HG02623 (cell line): ENCODE results near the gene GASK1A.

Source experiments
- ATAC-seq: cut with Tn5 transposase; IDR thresholded peaks from one replicate; pipeline ENCODE4 v1.9.1; 2021; ENCODE audit warnings: moderate library complexity; ENCODE audit not compliant: unreplicated experiment

Gene GASK1A

GRCh38 chr3:42982645-42983412 lies 3.7 kb downstream of the GASK1A start:
- ATAC-seq = no peak

DNA sequence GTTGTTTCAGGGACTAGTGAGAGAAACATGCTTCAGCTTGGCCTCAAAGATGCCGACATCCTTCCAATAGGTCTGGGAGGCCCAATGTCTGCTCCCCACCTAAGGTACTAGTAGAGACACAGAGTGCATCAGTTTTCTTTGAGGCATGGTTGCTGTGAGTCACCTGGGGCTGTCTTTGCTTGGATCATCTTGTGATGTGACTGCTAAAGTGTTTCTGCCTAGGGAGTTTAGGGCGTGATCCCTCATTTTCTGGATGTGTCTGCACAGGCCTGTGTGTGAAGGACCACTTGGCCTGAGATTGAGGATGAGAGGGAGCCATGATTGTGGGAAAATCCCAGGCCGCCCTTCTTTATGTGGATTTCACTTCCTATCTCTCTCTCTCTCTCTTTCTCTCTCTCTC lies 4.8 kb downstream of the GASK1A start:
- ATAC-seq = no peak

GRCh38 chr3:42984701-42985100 lies 5.6 kb downstream of the GASK1A start:
- no peak for ATAC-seq

DNA sequence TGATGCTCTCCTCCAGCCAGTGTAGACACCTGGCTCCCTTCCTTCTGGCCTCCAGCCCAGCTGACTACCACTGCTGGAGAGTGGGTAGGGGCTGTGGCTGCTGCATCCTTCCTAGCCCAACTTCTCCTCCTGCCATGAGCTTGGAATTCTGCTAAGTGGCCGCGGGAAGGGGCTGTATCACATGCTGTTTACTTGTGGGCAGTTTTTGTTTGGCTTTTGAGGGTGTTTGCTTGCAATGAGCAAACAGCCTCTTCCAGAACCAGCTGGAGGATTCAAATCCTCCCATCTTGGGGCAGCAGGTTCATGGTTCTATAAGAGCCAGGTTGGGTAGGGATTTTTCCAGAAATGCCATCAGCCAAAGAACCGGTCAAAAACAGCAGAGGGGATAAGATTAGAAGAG lies 9.0 kb downstream of the GASK1A start:
- no peak for ATAC-seq

GRCh38 chr3:42988566-42988965 lies 9.5 kb downstream of the GASK1A start:
- no peak for ATAC-seq

GRCh38 chr3:42991341-42992315 lies 12.5 kb downstream of the GASK1A start:
- no peak for ATAC-seq

GRCh38 chr3:42994595-42994994 lies 15.5 kb downstream of the GASK1A start:
- ATAC-seq = no peak

- ATAC-seq = no peak
These were observed 16.9 kb downstream of the GASK1A start for GRCh38 chr3:42996021-42996420.

GRCh38 chr3:42996633-42997075 lies 17.5 kb downstream of the GASK1A start:
- ATAC-seq = no peak

DNA sequence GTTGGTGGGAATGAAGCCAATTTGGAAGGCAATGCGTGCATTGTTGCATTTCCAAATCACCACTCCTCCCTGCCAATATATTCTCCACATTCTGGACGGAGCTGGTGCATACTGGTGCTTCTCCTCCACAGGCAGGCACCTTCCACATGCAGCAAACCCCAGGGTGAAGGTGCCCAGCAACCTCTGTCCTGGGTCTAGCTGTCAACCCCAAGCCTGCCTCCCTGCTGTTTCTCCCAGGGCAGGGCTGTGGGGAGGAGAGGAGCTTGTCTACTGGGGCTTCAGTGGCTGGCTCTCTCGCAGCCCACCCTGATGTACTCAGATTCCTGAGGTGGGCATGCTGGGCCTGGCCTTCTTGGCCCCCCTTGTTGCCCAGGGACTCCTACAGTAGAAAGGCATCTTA lies 20.1 kb downstream of the GASK1A start:
- ATAC-seq = no peak

GRCh38 chr3:42999632-43000031 lies 20.5 kb downstream of the GASK1A start:
- no peak for ATAC-seq

DNA sequence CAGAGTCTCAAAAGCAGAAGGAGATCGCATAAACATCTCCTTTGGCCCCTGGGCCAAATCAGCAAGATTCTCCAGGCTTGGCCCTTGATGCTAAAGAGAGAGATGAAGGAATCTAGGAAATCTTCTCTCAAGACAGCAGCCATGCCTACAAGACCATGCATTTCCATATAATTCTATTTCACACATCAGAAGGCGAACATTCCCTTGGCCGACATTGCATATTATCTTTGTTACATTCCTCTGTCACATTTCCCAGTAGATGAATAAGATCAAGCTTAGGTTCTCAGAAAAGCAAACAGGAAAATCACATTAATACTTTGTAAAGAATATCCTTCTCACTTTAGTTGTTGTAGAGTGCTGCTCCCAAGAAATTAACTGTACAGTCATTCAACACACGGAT lies 21.3 kb downstream of the GASK1A start:
- no peak for ATAC-seq

DNA sequence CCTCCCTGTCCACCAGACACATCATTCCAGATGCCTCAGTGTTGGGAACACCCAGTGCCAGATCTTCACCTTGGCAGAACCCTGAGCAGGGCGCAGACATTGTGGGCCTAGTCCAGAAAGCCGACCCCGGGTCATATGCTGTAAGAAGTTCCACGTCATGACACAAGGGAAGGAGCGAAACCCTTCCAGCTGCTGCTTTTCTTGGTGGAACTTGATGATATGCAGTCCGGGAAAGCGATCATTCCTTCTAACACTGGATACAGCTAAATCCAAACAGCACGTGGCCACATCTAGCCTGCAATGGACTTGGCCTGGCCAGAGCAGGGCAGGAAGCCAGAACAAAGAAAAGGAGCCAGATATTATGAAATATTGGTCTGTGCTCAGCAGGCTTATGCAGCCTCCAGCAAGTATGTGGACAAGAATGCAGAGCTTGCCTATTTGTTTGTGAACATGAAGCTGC lies 22.0 kb downstream of the GASK1A start:
- ATAC-seq = no peak

DNA sequence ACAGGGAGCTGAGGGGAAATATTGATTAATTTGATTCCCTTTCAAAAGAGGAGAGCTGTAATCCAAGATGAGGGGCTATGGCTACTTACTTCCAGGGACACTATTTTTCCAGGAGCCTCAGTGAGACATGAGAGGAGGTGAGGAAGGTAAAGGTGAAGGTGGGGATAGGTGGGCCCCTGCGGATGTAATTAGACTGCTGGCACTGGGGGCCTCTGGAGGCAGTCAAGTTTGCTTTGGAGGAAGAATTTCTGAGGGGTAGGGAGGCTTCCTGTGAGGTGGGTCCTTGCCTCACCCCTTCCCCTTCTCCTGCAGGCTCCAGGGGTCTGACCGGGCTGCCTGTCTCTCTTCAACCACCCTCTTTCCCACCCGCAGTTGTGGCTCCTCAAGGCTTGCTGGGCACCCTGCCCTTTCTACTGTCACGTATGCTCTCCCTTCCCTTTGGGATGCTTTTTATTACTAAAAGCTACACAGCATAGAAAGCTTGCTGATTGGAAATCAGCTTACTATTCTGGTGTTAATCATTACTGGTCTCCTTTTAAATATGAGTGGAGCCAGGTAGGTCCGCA lies 22.5 kb downstream of the GASK1A start:
- ATAC-seq = no peak

- no peak for ATAC-seq
These were observed 25.2 kb downstream of the GASK1A start for GRCh38 chr3:43004282-43004681.

GRCh38 chr3:43005253-43005652 lies 26.1 kb downstream of the GASK1A start:
- no peak for ATAC-seq

DNA sequence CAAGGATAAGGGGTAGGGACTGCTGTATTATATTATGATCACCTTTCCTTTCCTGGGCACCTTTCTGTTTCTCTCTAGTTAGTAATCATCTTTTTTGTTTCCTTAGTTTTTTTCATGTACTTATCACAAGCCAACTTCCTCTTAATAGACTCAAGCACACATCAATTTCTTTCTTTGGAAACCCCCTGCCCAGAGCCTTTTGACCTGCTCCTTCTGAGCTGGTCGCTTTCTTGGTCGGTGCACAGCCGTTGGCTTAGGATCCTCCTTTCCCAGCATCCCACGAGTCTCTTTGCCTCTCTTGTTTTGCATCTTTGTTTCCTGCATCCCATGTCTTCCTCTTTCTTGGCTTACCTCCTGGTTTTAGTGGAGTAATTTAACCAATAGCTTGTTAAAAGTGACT lies 26.9 kb downstream of the GASK1A start:
- no peak for ATAC-seq

DNA sequence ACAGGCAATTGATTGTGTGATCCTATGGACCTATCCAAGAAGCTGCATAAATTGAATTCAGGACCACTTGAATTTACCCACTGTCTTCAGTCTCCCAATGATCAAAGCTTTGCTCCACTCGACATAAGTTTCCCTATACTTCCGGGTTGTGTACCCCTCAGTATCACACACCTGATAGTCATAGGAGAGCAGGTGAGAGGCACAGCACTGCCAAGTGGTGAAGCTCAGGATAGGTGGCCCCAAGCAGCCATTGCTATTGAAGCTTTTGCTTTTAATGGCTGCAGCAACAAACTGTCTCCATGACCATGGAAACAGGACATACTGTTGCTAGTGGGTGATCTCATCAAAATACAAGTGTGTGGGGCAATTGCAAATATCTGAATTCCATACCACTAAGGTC lies 27.7 kb downstream of the GASK1A start:
- no peak for ATAC-seq

DNA sequence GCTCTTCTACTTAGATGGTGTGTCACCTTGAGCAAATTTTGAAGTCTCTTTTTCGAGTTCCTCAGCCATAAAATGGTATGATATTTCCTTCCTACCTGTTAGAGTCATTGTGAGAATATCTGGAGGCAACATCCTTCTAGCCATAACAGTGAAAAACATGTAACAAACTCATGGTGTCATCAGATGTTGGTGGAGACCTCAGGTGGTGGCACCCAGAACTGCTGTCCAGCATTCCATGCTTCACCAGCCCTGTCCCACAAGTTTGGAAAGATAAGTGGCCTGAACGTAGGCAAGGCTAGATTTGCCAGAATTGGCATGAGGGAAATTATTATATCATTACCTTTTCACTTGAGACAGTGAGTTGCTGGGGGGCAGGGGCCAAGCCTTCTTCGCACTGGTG lies 30.4 kb downstream of the GASK1A start:
- ATAC-seq = no peak

DNA sequence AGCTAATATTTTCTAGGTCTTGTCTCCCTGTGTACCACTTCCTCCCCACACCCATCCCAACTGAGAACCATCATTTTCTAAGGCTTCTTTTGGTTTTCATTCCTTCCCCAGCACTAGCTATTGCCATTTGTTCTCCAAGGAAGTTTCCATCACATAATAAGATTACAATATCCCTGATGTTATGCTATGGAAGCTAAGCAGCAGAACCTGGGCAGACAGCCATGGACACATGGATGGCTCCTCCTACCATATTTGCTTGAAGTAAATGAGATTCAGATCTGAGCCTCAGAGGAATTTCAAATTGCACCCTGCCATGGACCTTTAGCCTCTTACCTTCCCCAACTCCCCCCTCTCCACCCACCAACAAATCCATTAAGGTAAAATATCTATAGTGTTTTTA lies 31.5 kb downstream of the GASK1A start:
- no peak for ATAC-seq

- ATAC-seq = no peak
These were observed 32.5 kb downstream of the GASK1A start for GRCh38 chr3:43011638-43012037.

GRCh38 chr3:43012174-43012573 lies 33.1 kb downstream of the GASK1A start:
- ATAC-seq = no peak
